GM12874 (cell line): ENCODE measurements around the gene DGKG.

Experiments used
- TF ChIP-seq, protein P1 (sequence below): IDR thresholded peaks from 2 replicates; pipeline ENCODE4 v1.5.1; 2011; ENCODE audit warnings: low read depth, mild to moderate bottlenecking, control low read depth, low read length, moderate library complexity; ENCODE audit not compliant: insufficient read depth

Gene DGKG

DNA sequence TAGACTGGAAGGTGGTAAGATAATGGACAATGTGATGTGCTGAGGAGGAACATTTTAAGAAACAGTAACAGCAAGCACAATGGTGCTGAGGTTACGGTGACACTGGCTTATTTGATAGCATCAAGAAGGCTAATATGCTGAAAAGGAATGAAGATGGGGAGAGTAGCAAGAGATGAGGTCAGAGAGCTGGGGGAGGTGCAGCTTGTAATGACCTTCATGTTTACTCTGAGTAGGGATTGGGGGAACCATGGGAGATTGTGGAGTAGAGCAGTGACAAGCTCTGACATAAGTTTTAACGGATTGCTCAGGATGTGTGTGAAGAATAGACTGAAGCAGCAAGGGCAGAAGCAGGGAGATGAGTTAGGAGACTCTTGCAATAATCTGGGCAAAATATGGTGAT is 56.7 kb downstream of the DGKG start:
- TF ChIP-seq, protein P1, sequence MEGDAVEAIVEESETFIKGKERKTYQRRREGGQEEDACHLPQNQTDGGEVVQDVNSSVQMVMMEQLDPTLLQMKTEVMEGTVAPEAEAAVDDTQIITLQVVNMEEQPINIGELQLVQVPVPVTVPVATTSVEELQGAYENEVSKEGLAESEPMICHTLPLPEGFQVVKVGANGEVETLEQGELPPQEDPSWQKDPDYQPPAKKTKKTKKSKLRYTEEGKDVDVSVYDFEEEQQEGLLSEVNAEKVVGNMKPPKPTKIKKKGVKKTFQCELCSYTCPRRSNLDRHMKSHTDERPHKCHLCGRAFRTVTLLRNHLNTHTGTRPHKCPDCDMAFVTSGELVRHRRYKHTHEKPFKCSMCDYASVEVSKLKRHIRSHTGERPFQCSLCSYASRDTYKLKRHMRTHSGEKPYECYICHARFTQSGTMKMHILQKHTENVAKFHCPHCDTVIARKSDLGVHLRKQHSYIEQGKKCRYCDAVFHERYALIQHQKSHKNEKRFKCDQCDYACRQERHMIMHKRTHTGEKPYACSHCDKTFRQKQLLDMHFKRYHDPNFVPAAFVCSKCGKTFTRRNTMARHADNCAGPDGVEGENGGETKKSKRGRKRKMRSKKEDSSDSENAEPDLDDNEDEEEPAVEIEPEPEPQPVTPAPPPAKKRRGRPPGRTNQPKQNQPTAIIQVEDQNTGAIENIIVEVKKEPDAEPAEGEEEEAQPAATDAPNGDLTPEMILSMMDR = no peak

DNA sequence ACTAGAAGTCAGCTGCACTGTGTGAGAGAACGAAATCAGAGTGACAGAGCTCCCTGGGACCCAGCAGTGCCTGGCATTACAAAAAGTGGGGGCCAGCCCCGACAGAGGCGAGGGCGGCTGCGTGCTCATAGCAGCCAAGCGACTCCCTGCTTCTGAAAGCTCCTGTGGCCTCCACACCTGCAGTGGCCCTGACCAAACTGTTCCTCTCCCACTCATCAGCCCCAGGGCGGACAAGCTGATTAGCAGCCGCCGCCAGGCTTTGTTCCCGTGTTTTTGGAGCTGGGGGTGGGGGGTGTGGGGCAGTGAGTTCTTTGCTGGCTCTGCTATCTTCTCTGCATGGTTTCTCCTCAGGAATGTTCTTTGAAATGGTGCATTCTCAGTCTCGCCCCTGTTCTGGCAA is 58.1 kb downstream of the DGKG start:
- TF ChIP-seq, protein P1 = no peak

DNA sequence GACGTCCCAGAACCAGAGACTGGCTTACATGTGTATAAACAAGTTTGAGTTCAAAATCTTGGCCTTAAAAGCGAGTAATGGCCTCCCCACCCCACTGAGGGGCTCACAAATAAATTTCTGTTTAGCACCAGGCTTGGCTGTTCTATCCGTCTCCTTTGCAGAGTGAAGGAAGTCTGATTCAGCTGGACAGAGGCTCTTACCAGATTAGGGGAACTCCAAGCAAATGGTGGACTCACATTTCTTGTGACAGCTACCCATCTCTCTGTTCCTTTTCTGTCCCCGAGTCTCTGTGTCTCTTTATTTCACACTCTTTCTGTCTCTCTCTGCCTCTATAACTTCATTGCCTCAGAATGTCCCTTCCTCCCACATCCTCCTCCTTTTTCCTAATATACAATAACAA is 62.7 kb downstream of the DGKG start:
- TF ChIP-seq, protein P1 = no peak

DNA sequence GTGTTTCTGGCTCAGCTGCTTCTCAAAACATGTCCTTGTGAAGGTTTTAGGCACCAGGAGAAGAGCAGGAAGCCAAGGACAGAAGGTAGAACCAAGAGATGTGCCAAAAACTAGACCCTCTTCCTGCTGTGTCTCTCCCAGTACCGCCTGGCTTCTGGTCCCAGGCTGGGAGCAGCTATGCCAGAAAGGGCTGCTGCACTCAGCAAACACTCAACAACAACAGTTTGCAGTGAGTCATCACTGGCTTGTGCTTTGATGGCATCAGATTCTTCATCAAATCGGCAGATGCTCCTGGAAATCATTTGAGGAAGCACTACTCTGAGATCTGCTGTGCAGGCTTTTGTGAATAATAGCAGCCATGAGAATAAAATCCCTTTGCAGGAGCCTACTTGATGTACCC is 63.2 kb downstream of the DGKG start:
- TF ChIP-seq, protein P1 = no peak

DNA sequence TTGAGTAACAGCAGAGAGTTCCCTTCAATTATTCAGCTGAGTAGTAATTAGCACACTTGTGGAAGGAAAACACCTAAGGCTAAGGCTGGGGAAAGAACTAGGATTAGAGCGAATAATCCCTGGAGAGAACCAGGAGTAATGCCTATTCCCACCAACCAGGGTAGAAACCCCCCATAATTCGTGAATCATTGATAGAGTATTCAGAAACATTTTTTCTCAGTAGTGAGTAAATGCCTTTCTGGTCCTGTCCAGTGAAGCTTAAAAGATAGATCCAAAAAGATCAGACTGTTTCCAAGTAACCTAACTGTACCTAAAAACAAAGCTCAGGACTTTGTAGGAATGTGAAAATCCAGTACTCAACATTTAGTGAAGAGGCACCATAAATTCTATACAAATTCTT is 71.2 kb downstream of the DGKG start:
- TF ChIP-seq, protein P1 = no peak

GRCh38 chr3:186287711-186288110 is 74.3 kb downstream of the DGKG start:
- TF ChIP-seq, protein P1 = no peak

GRCh38 chr3:186286114-186286513 is 75.9 kb downstream of the DGKG start:
- TF ChIP-seq, protein P1 = no peak

GRCh38 chr3:186284661-186285060 is 77.4 kb downstream of the DGKG start:
- TF ChIP-seq, protein P1 = no peak
